NT2/D1 (cell line): ENCODE measurements around the gene PDXK.

Experiments used
- SUZ12 ChIP-seq: IDR thresholded peaks from 2 replicates; pipeline ENCODE4 v1.6.1; 2011; ENCODE audit not compliant: insufficient read length, insufficient read depth; ENCODE audit errors: extremely low read depth
- ZNF274 ChIP-seq: IDR thresholded peaks from 2 replicates; pipeline ENCODE4 v1.6.1; 2011; ENCODE audit warnings: mild to moderate bottlenecking, low read depth, low read length

DNA sequence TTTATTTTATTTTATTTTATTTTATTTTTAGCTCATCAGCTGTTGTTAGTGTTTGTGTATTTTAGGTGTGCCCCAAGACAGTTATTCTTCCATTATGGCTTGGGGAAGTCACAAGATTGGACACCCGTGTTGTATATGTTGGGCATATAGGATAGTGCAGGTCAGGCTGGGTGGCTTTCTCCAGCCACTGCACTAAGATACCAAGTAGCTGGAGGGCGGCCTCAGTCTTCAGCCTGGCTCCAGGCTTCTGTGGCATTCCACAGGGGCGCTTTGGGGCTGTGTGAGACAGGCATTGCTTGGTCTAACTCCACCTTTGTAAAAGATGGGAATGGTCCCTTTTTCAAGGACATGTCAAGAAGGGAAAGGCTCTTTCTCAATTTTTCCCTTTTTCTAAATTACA is 43.1 kb upstream of the PDXK start:
- TF ChIP-seq ZNF274 (no peak), SUZ12 (no peak)
